CD4-positive, alpha-beta memory T cell (primary cell): ENCODE results near the gene GNS. TPM values are rescaled to one million over a fixed set of nuclear protein-coding genes. Genes with fewer than 3 reads are reported as not detected.
A peak's percentile ranks its signal among the peaks of the same experiment; 100 is the strongest.
"Not testable (repeated sequence)": the region's sequence is repeated elsewhere in the genome, so short reads cannot be mapped to it uniquely, and the experiment has no call there.

Experiments
- CTCF ChIA-PET: fragments of 350-600 bp; sonication (Branson Sonifier 250); formaldehyde crosslinking; loops from one replicate; lab custom pipeline; 2021; ENCODE audit warnings: inconsistent platforms; ENCODE audit not compliant: partially characterized antibody; lab: Charles Lee
- POLR2A ChIA-PET: fragments of 350-600 bp; sonication (Branson Sonifier 250); formaldehyde crosslinking; loops from one replicate; lab custom pipeline; 2021; ENCODE audit not compliant: partially characterized antibody; lab: Charles Lee
- DNase-seq, 5 donors: peaks; one replicate each; pipeline versions ENCODE4 v3.0.0 to v3.0.0-alpha.2; 2020 to 2022; ENCODE audit warnings: mixed read lengths in 1 of 5
- H3K27ac ChIP-seq: one replicate; pipeline ENCODE4 v1.7.0; 2013; ENCODE audit warnings: low read depth, low read length
- H3K27me3 ChIP-seq: 2 replicates; pipeline ENCODE4 v1.7.0; 2013; ENCODE audit warnings: mild to moderate bottlenecking, low read length, moderate library complexity; ENCODE audit not compliant: insufficient read depth
- H3K36me3 ChIP-seq: 2 replicates; pipeline ENCODE4 v1.7.0; 2013; ENCODE audit warnings: mild to moderate bottlenecking, low read length, moderate library complexity; ENCODE audit not compliant: insufficient read depth
- H3K4me1 ChIP-seq: 2 replicates; pipeline ENCODE4 v1.7.0; 2013; ENCODE audit warnings: mild to moderate bottlenecking, low read length, moderate library complexity; ENCODE audit not compliant: insufficient read depth
- H3K4me3 ChIP-seq, 2 donors: one replicate each; pipeline ENCODE4 v1.7.0; 2013; ENCODE audit warnings: low read length in 2 of 2, mild to moderate bottlenecking in 1 of 2
- H3K9me3 ChIP-seq, 2 donors: one replicate each; pipeline ENCODE4 v1.7.0; 2013; ENCODE audit warnings: low read length in 2 of 2, control low read depth in 1 of 2; ENCODE audit not compliant: control insufficient read depth in 1 of 2
- H3K27ac Mint-ChIP-seq, 7 donors: one replicate each; pipeline ENCODE4 v1.8.0; 2020 to 2021; ENCODE audit warnings: mixed read lengths in 7 of 7, mild to moderate bottlenecking in 6 of 7, inconsistent platforms in 3 of 7, moderate library complexity in 3 of 7
- H3K27me3 Mint-ChIP-seq, 2 donors: one replicate each; pipeline ENCODE4 v1.8.0; 2020 to 2021; ENCODE audit warnings: mixed read lengths in 2 of 2
- H3K36me3 Mint-ChIP-seq, 2 donors: one replicate each; pipeline ENCODE4 v1.8.0; 2020 to 2021; ENCODE audit warnings: mixed read lengths in 2 of 2, inconsistent platforms in 1 of 2, mild to moderate bottlenecking in 1 of 2
- H3K4me1 Mint-ChIP-seq, 4 donors: one replicate each; pipeline ENCODE4 v1.8.0; 2020 to 2021; ENCODE audit warnings: mixed read lengths in 4 of 4, mild to moderate bottlenecking in 1 of 4
- H3K4me3 Mint-ChIP-seq, 8 donors: one replicate each; pipeline ENCODE4 v1.8.0; 2020 to 2021; ENCODE audit warnings: mixed read lengths in 8 of 8, mild to moderate bottlenecking in 7 of 8, moderate library complexity in 6 of 8, inconsistent platforms in 3 of 8
- H3K9me3 Mint-ChIP-seq, 8 donors: one replicate each; pipeline ENCODE4 v1.8.0; 2020 to 2021; ENCODE audit warnings: mixed read lengths in 8 of 8, mild to moderate bottlenecking in 5 of 8, inconsistent platforms in 3 of 8, moderate library complexity in 1 of 8
- intact Hi-C: fragments of 100-400 bp; cut with micrococcal nuclease; formaldehyde crosslinking; loops from one replicate; pipeline ENCODE4 v1.15.1; 2023
- polyA plus RNA-seq, 2 donors: library from polyadenylated mRNA; unstranded; fragments of 300-500 nt; fragmentation: Illumina TruSeq; gene quantifications; one replicate each; pipeline ENCODE4 v1.2.3, GENCODE V29; 2021
- total RNA-seq, 2 experiments: library from RNA; stranded (reverse); gene quantifications; one replicate each; pipeline ENCODE4 v1.2.3, GENCODE V29; 2021

Gene GNS
- total and polyA plus RNA-seq, 4 experiments from 2014 or later = 34.2 to 77.0 (median 35.9) TPM

GRCh38 chr12:64780132-64780530 lies 20.9 kb upstream of the GNS start:
- peak overlapping the region; percentile 70 to 85 (median 76) for H3K4me3 Mint-ChIP-seq
- no peak for DNase-seq
- H3K36me3 ChIP-seq = no peaks in the 10 kb centered on the region
- H3K4me1 Mint-ChIP-seq = peaks cover 12 to 25% (median 19%) of the 10 kb centered on the region in 4 donors
- H3K4me1 ChIP-seq = peaks cover 19% of the 10 kb centered on the region
- H3K27ac Mint-ChIP-seq = no peak overlapping the region
- intact Hi-C loops = no loop called here
- no peak overlapping the region for H3K27ac ChIP-seq
- H3K4me3 ChIP-seq = peak overlapping the region in 1 of 2 donors; percentile 25
- peaks cover 14 to 15% of the 10 kb centered on the region in 2 donors for H3K36me3 Mint-ChIP-seq
- peaks cover 57 to 64% of the 10 kb centered on the region in 2 donors for H3K27me3 Mint-ChIP-seq
- ChIA-PET CTCF (interaction anchor here (0.8 to 4.3 kb wide), 5 partner anchors 9 to 110 kb away, joined by 3 to 39 read pairs (median 6); no protein-coding TSS in a partner anchor), POLR2A (interaction anchor here (1.2 kb wide), 1 partner anchor 26 kb away, joined by 3 read pairs; no protein-coding TSS in a partner anchor)
- peaks cover 7 to 32% (median 24%) of the 10 kb centered on the region in 8 donors for H3K9me3 Mint-ChIP-seq
- H3K9me3 ChIP-seq = peaks cover 0 to 6% of the 10 kb centered on the region in 2 donors
- H3K27me3 ChIP-seq = peaks cover 27% of the 10 kb centered on the region

GRCh38 chr12:64779354-64779974 lies 20.3 kb upstream of the GNS start:
- DNase-seq = no peak
- H3K36me3 Mint-ChIP-seq = peaks cover 16% of the 10 kb centered on the region in 2 donors
- intact Hi-C loops = no loop called here
- CTCF ChIA-PET = interaction anchor here (1.7 to 4.3 kb wide), 2 partner anchors 14 to 17 kb away, joined by 6 to 39 read pairs; no protein-coding TSS in a partner anchor
- peaks cover 7 to 39% (median 28%) of the 10 kb centered on the region in 8 donors for H3K9me3 Mint-ChIP-seq
- no peak overlapping the region for H3K27ac Mint-ChIP-seq
- no peak overlapping the region for H3K27ac ChIP-seq
- H3K27me3 ChIP-seq = peaks cover 27% of the 10 kb centered on the region
- H3K4me3 Mint-ChIP-seq = peak overlapping the region; percentile 70 to 85 (median 76)
- H3K36me3 ChIP-seq = no peaks in the 10 kb centered on the region
- POLR2A ChIA-PET = interaction anchor here (1.2 kb wide), 1 partner anchor 25 kb away, joined by 3 read pairs; no protein-coding TSS in a partner anchor
- H3K4me1 ChIP-seq = peaks cover 19% of the 10 kb centered on the region
- H3K27me3 Mint-ChIP-seq = peaks cover 57 to 63% of the 10 kb centered on the region in 2 donors
- no peak overlapping the region for H3K4me3 ChIP-seq
- H3K9me3 ChIP-seq = peaks cover 0 to 6% of the 10 kb centered on the region in 2 donors
- peaks cover 12 to 25% (median 19%) of the 10 kb centered on the region in 4 donors for H3K4me1 Mint-ChIP-seq

GRCh38 chr12:64775147-64775736 lies 16.0 kb upstream of the GNS start:
- CTCF ChIA-PET = interaction anchor here (1.1 kb wide), 1 partner anchor 27 kb away, joined by 3 read pairs; no protein-coding TSS in a partner anchor
- Mint-ChIP-seq H3K4me3 (peak overlapping the region in 1 of 8 donors; percentile 11), H3K36me3 (peaks cover 19 to 24% of the 10 kb centered on the region in 2 donors), H3K27me3 (peaks cover 44 to 47% of the 10 kb centered on the region in 2 donors), H3K9me3 (peaks cover 7 to 54% (median 42%) of the 10 kb centered on the region in 8 donors)
- H3K4me1 ChIP-seq, H3K27ac ChIP-seq, intact Hi-C loops, POLR2A ChIA-PET, H3K36me3 ChIP-seq, DNase-seq, H3K4me1 Mint-ChIP-seq, H3K27ac Mint-ChIP-seq, H3K4me3 ChIP-seq, H3K27me3 ChIP-seq, H3K9me3 ChIP-seq: not testable (repeated sequence)

GRCh38 chr12:64773386-64773785 lies 14.2 kb upstream of the GNS start:
- Histone ChIP-seq H3K36me3 (no peaks in the 10 kb centered on the region), H3K27ac (no peak overlapping the region), H3K4me3 (no peak overlapping the region), H3K9me3 (peaks cover 0 to 6% of the 10 kb centered on the region in 2 donors), H3K4me1 (no peaks in the 10 kb centered on the region), H3K27me3 (no peaks in the 10 kb centered on the region)
- Mint-ChIP-seq H3K27me3 (peaks cover 32 to 36% of the 10 kb centered on the region in 2 donors), H3K4me1 (peaks cover 0 to 2% (median 0%) of the 10 kb centered on the region in 4 donors), H3K4me3 (no peak overlapping the region), H3K9me3 (peaks cover 7 to 54% (median 42%) of the 10 kb centered on the region in 8 donors), H3K36me3 (peaks cover 19 to 24% of the 10 kb centered on the region in 2 donors), H3K27ac (no peak overlapping the region)
- intact Hi-C loops = no loop called here
- no peak for DNase-seq
- ChIA-PET POLR2A (interaction anchor here (1.1 kb wide), 1 partner anchor 31 kb away, joined by 3 read pairs; no protein-coding TSS in a partner anchor), CTCF (no interaction called here)

- H3K4me3 ChIP-seq = no peak overlapping the region
- no peaks in the 10 kb centered on the region for H3K36me3 ChIP-seq
- Mint-ChIP-seq H3K27ac (no peak overlapping the region), H3K4me1 (peaks cover 0 to 2% (median 0%) of the 10 kb centered on the region in 4 donors), H3K9me3 (peaks cover 0 to 5% (median 3%) of the 10 kb centered on the region in 8 donors), H3K27me3 (peaks cover 7% of the 10 kb centered on the region in 2 donors), H3K36me3 (peaks cover 0 to 5% of the 10 kb centered on the region in 2 donors), H3K4me3 (no peak overlapping the region)
- no peak for DNase-seq
- no peaks in the 10 kb centered on the region for H3K27me3 ChIP-seq
- no peak overlapping the region for H3K27ac ChIP-seq
- CTCF ChIA-PET = no interaction called here
- intact Hi-C loops = no loop called here
- POLR2A ChIA-PET = no interaction called here
- H3K9me3 ChIP-seq = no peaks in the 10 kb centered on the region
- H3K4me1 ChIP-seq = no peaks in the 10 kb centered on the region
These were observed 8.3 kb upstream of the GNS start for GRCh38 chr12:64767495-64767894.

- Mint-ChIP-seq H3K4me1 (peaks cover 21 to 39% (median 32%) of the 10 kb centered on the region in 4 donors), H3K9me3 (no peaks in the 10 kb centered on the region), H3K27ac (peak overlapping the region in 1 of 7 donors; percentile 64), H3K36me3 (peaks cover 0 to 6% of the 10 kb centered on the region in 2 donors), H3K4me3 (no peak overlapping the region), H3K27me3 (no peaks in the 10 kb centered on the region)
- Histone ChIP-seq H3K9me3 (no peaks in the 10 kb centered on the region), H3K36me3 (no peaks in the 10 kb centered on the region), H3K27me3 (no peaks in the 10 kb centered on the region), H3K27ac (no peak overlapping the region), H3K4me1 (peaks cover 31% of the 10 kb centered on the region), H3K4me3 (no peak overlapping the region)
- intact Hi-C loops = no loop called here
- POLR2A ChIA-PET = no interaction called here
- CTCF ChIA-PET = interaction anchor here (1.8 kb wide), 1 partner anchor 37 kb away, joined by 5 read pairs; no protein-coding TSS in a partner anchor
- peak in 2 of 5 donors; percentile 17 to 19 for DNase-seq
These were observed 1.8 kb upstream of the GNS start for GRCh38 chr12:64760808-64761573.
